ENCODE measurements around the gene TRMT11. TPM values are rescaled to one million over a fixed set of nuclear protein-coding genes. Genes with fewer than 3 reads are reported as not detected.

TRMT11 gene
- total and polyA plus RNA-seq, 2 of the 13 experiments (the other 11 are each of a cell fraction or from before 2014, with no cell fraction given), result 42.2 to 81.9 TPM

- H3K4me1 ChIP-seq (ENCODE audit: insufficient read depth, low read length), result peaks cover 72% of the 10 kb centered on the region
- H3K4me2 ChIP-seq (ENCODE audit: low read depth, low read length), result no peak overlapping the region
- H3K9ac ChIP-seq (ENCODE audit: insufficient read depth, low read depth, low read length), result no peak overlapping the region
- POLR2A ChIA-PET, result interaction anchor here (1.1 to 1.4 kb wide), 2 partner anchors 51 to 161 kb away, joined by 3 to 6 read pairs; no protein-coding TSS in a partner anchor
- H3K27ac ChIP-seq (ENCODE audit: extremely low read length, insufficient read depth, low read length), result no peak overlapping the region
- no peaks in the 10 kb centered on the region for H3K27me3 ChIP-seq (ENCODE audit: control insufficient read depth in 1 of 2, insufficient read depth in 2 of 2, low read length in 2 of 2)
- no peaks in the 10 kb centered on the region for H3K79me2 ChIP-seq (ENCODE audit: insufficient read depth, low read length)
- 73% methylated on average over 1 of the region's 1 CpG for WGBS (ENCODE audit: low lambda C conversion rate)
- no TSS peak for BruUV-seq (replicated peaks)
- peak; percentile 74 for DNase-seq (ENCODE audit: low spot score)
- ATAC-seq, result peak; percentile 27; the same call in 2 of the 3 replicates
- in situ Hi-C loops (cut with HindIII; ENCODE audit: extremely low pct_ligation_motif_present, low pct_unique_long_range_greater_than_20kb) (loop anchor here (5.0 to 10.0 kb wide), 4 partner anchors 44 to 647 kb away; partner anchors contain the start of genes HDDC2 and NCOA7), intact Hi-C loops (cut with micrococcal nuclease; ENCODE audit: unreplicated experiment) (no loop called here)
- FAIRE-seq, result no peak
- no peaks in the 10 kb centered on the region for H4K20me1 ChIP-seq (ENCODE audit: insufficient read depth, low read length)
- CTCF ChIA-PET (ENCODE audit: low intra/inter-chr PET ratio, low total read pairs), result no interaction called here
- no peak overlapping the region for H3K4me3 ChIP-seq (replicated peaks in 1 of 3; ENCODE audit: insufficient read depth in 1 of 3, low read depth in 2 of 3, low read length in 3 of 3)
- H2AFZ ChIP-seq (ENCODE audit: low read length), result peak overlapping the region; percentile 67
- no peaks in the 10 kb centered on the region for H3K9me3 ChIP-seq (ENCODE audit: low read length)
- H3K36me3 ChIP-seq (replicated peaks in 1 of 2; ENCODE audit: control insufficient read depth in 1 of 2, insufficient read depth in 2 of 2, low read length in 2 of 2), result no peaks in the 10 kb centered on the region
- TF ChIP-seq TGIF2 (CRISPR knock-in tag; IDR thresholded peaks at IDR 0.05) (0 out of 2 replicates have a peak, but pooled peaks have one; percentile 43), ZNF317 (CRISPR knock-in tag; IDR thresholded peaks at IDR 0.05) (0 out of 2 replicates have a peak, but pooled peaks have one; percentile 31), GMEB1 (CRISPR knock-in tag; IDR thresholded peaks at IDR 0.05; ENCODE audit: borderline replicate concordance) (no peak), CEBPG (CRISPR knock-in tag; IDR thresholded peaks at IDR 0.05) (peak; percentile 69), CEBPB (IDR thresholded peaks at IDR 0.05; ENCODE audit: borderline replicate concordance, low read depth, low read length) (peak; percentile 54), ZSCAN5A (CRISPR knock-in tag; IDR thresholded peaks at IDR 0.05; ENCODE audit: borderline replicate concordance) (no peak), SAP130 (CRISPR knock-in tag; IDR thresholded peaks at IDR 0.05; ENCODE audit: low read depth) (peak; percentile 64), SMC3 (IDR thresholded peaks at IDR 0.05; ENCODE audit: low read length) (0 out of 2 replicates have a peak, but pooled peaks have one; percentile 2), ARID5B (CRISPR knock-in tag; IDR thresholded peaks at IDR 0.05) (0 out of 2 replicates have a peak, but pooled peaks have one; percentile 9), ASH2L (IDR thresholded peaks at IDR 0.05; ENCODE audit: insufficient read length, low read depth, low read length) (peak; percentile 1), TEAD3 (CRISPR knock-in tag; optimal IDR thresholded peaks at IDR 0.05; ENCODE audit: borderline replicate concordance) (peak; percentile 62), MIER3 (CRISPR knock-in tag; IDR thresholded peaks at IDR 0.05; ENCODE audit: borderline replicate concordance) (no peak), CREBL2 (CRISPR knock-in tag; IDR thresholded peaks at IDR 0.05; ENCODE audit: borderline replicate concordance) (no peak), EHMT2 (IDR thresholded peaks at IDR 0.05; ENCODE audit: borderline replicate concordance, low read depth, low read length) (no peak), ZBTB42 (CRISPR knock-in tag; IDR thresholded peaks at IDR 0.05) (no peak), ZKSCAN8 (CRISPR knock-in tag; IDR thresholded peaks at IDR 0.05; ENCODE audit: borderline replicate concordance) (0 out of 2 replicates have a peak, but pooled peaks have one; percentile 24), ZNF557 (CRISPR knock-in tag; IDR thresholded peaks at IDR 0.05) (no peak), HMG20A (CRISPR knock-in tag; IDR thresholded peaks at IDR 0.05; ENCODE audit: borderline replicate concordance) (peak; percentile 37; the same call in 1 of the 2 replicates), ZNF143 (CRISPR knock-in tag; IDR thresholded peaks at IDR 0.05) (no peak)
Measured at GRCh38 chr6:125951323-125951722, 35.0 kb upstream of the TRMT11 start.

Data from HepG2 (cell line).